OCI-LY3 (cell line): Measurements from ENCODE around the gene CPXM2.

Experiments used
- CTCF ChIP-seq: fragments of 200-600, 300-600 bp; sonication (generic); IDR thresholded peaks from 2 replicates; pipeline ENCODE4 v1.5.1; 2014; ENCODE audit warnings: antibody characterized with exemption, low read length, low read depth
- EZH2phosphoT487 ChIP-seq: fragments of 200-600 bp; shearing (Covaris generic); IDR thresholded peaks from 2 replicates; pipeline ENCODE4 v1.6.1; 2018; ENCODE audit warnings: antibody characterized with exemption, mixed run types, low read depth

GRCh38 chr10:123797813-123798212 is 93.8 kb downstream of the CPXM2 start:
- TF ChIP-seq EZH2phosphoT487 (no peak), CTCF (no peak)
